Measurements from ENCODE around the gene METTL13. TPM values are rescaled to one million over a fixed set of nuclear protein-coding genes. Genes with fewer than 3 reads are reported as not detected.

The METTL13 gene
- total and polyA plus RNA-seq, 2 of the 4 experiments (the other 2 are of a cell fraction): 25.1 to 26.3 TPM

- H3K4me2 ChIP-seq (ENCODE audit: low read depth, low read length): no peak overlapping the region
- H3K4me3 ChIP-seq (ENCODE audit: insufficient read depth, low read depth, low read length): no peak overlapping the region
- no peak overlapping the region for H4K8ac ChIP-seq (ENCODE audit: low read depth in 2 of 2, low read length in 2 of 2)
- H3K9me1 ChIP-seq (ENCODE audit: insufficient read depth, low read length): no peaks in the 10 kb centered on the region
- no peak overlapping the region for H3K23ac ChIP-seq (ENCODE audit: low read depth, low read length)
- no peak overlapping the region for H2BK120ac ChIP-seq (ENCODE audit: low read depth, low read length)
- ATAC-seq (ENCODE audit: low read depth): no peak
- H3K18ac ChIP-seq (ENCODE audit: low read depth, low read length): no peak overlapping the region
- in situ Hi-C loops (cut with MboI; ENCODE audit: low sequenced_read_pairs): no loop called here
- no peak overlapping the region for H4K91ac ChIP-seq (ENCODE audit: insufficient read depth, low read depth, low read length)
- no peak overlapping the region for H2BK15ac ChIP-seq (ENCODE audit: low read depth, low read length)
- H2AK9ac ChIP-seq (replicated peaks; ENCODE audit: low read depth, low read length, poor library complexity): no peak overlapping the region
- H3K27me3 ChIP-seq (ENCODE audit: control insufficient read depth, insufficient read depth, low read length): no peaks in the 10 kb centered on the region
- POLR2A ChIA-PET (ENCODE audit: unreplicated experiment): no interaction called here
- H2AK5ac ChIP-seq (ENCODE audit: low read depth, low read length): no peak overlapping the region
- CTCF ChIA-PET: no interaction called here
- no peak for DNase-seq
- dilution Hi-C loops (cut with HindIII; ENCODE audit: low sequenced_read_pairs, unreplicated experiment): no loop called here
- no peaks in the 10 kb centered on the region for H3K79me1 ChIP-seq (ENCODE audit: low read depth in 1 of 2, low read length in 2 of 2)
- H2BK20ac ChIP-seq (ENCODE audit: low read depth, low read length): no peak overlapping the region
- H3K27ac ChIP-seq (ENCODE audit: insufficient read depth, low read length): no peak overlapping the region
- intact Hi-C loops (cut with micrococcal nuclease): no loop called here
- TF ChIP-seq ELK1 (IDR thresholded peaks at IDR 0.05; ENCODE audit: borderline replicate concordance, low read depth, low read length) (no peak), BHLHE40 (IDR thresholded peaks at IDR 0.05; ENCODE audit: low read depth, low read length) (no peak), CHD1 (IDR thresholded peaks at IDR 0.05; ENCODE audit: low read depth, low read length) (no peak), FOS (IDR thresholded peaks at IDR 0.05; ENCODE audit: low read depth, low read length) (no peak), CTCF (conservative IDR thresholded peaks at IDR 0.05; ENCODE audit: low read depth, low read length) (no peak), MXI1 (IDR thresholded peaks at IDR 0.05; ENCODE audit: borderline replicate concordance, low read depth, low read length) (no peak), SMC3 (IDR thresholded peaks at IDR 0.05; ENCODE audit: low read depth, low read length) (no peak), CEBPB (IDR thresholded peaks at IDR 0.05; ENCODE audit: low read depth, low read length) (no peak)
- TF ChIP-seq, protein P1, sequence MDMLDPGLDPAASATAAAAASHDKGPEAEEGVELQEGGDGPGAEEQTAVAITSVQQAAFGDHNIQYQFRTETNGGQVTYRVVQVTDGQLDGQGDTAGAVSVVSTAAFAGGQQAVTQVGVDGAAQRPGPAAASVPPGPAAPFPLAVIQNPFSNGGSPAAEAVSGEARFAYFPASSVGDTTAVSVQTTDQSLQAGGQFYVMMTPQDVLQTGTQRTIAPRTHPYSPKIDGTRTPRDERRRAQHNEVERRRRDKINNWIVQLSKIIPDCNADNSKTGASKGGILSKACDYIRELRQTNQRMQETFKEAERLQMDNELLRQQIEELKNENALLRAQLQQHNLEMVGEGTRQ (IDR thresholded peaks at IDR 0.05; ENCODE audit: low read depth, low read length): no peak
- H3K4me1 ChIP-seq (ENCODE audit: control insufficient read depth, insufficient read depth, low read length): peaks cover 2% of the 10 kb centered on the region; the same call in 1 of the 2 replicates
- no peak overlapping the region for H2BK5ac ChIP-seq (ENCODE audit: low read depth, low read length, poor library complexity, severe bottlenecking)
- no CpG with 5 or more reads among the region's 6 CpGs for WGBS, 2 experiments (ENCODE audit: extremely low coverage in 2 of 2, insufficient read length in 1 of 2)
- no peak overlapping the region for H3K56ac ChIP-seq (ENCODE audit: extremely low read depth, insufficient read depth, low read length)
- no peaks in the 10 kb centered on the region for H4K20me1 ChIP-seq (ENCODE audit: insufficient read depth, low read length)
- peaks cover 2% of the 10 kb centered on the region for H3K9me3 ChIP-seq (ENCODE audit: control insufficient read depth, insufficient read depth, low read length)
- H4K5ac ChIP-seq (ENCODE audit: low read depth, low read length): no peak overlapping the region
- no peak overlapping the region for H3K9ac ChIP-seq (ENCODE audit: low read depth, low read length)
- no peak overlapping the region for H2AFZ ChIP-seq (replicated peaks; ENCODE audit: low read length, poor library complexity)
- H3K4ac ChIP-seq (ENCODE audit: low read depth, low read length): no peak overlapping the region
- BruUV-seq (replicated peaks): no TSS peak
- H3K14ac ChIP-seq (replicated peaks; ENCODE audit: low read depth, low read length): no peak overlapping the region
- no peaks in the 10 kb centered on the region for H3K36me3 ChIP-seq (ENCODE audit: control insufficient read depth, insufficient read depth, low read length)
These were observed 19.3 kb upstream of the METTL13 start for GRCh38 chr1:171762143-171762563.
